ENCODE data around the gene PIAS3. TPM values are rescaled to one million over a fixed set of nuclear protein-coding genes. Genes with fewer than 3 reads are reported as not detected.

PIAS3 gene
- total RNA-seq, 1 donor = 24.6 TPM

GRCh38 chr1:145805057-145805456 is 53.8 kb downstream of the PIAS3 start:
- H3K4me3 ChIP-seq (ENCODE audit: low read depth, low read length) = no peak overlapping the region
- no peak for DNase-seq (ENCODE audit: low read depth)
- no peak for TF ChIP-seq CTCF (IDR thresholded peaks at IDR 0.05; ENCODE audit: insufficient read depth, low read length)

- no peak for DNase-seq (ENCODE audit: low read depth)
- no peak overlapping the region for H3K4me3 ChIP-seq (ENCODE audit: low read depth, low read length)
- TF ChIP-seq CTCF (IDR thresholded peaks at IDR 0.05; ENCODE audit: insufficient read depth, low read length) = no peak
Measured at GRCh38 chr1:145804235-145805045, 54.4 kb downstream of the PIAS3 start.

- DNase-seq (ENCODE audit: low read depth) = no peak
- no peak overlapping the region for H3K4me3 ChIP-seq (ENCODE audit: low read depth, low read length)
- no peak for TF ChIP-seq CTCF (IDR thresholded peaks at IDR 0.05; ENCODE audit: insufficient read depth, low read length)
Measured at GRCh38 chr1:145799806-145800205, 59.1 kb downstream of the PIAS3 start.

Small RNA genes lying within 50 kb of the gene (small RNA-seq; reads per million reads assigned to genes)
- gene MIR6736 = not detected

Other genes with a start within 250 kb of the PIAS3 start
- gene PDZK1, start 151.7 kb downstream of the PIAS3 start, total RNA-seq (ENCODE audit: low replicate concordance) = 0.54 TPM in 1 of 2 replicates, not detected in the other
- not detected in 2 replicates for gene CD160, start 139.6 kb downstream of the PIAS3 start, total RNA-seq (ENCODE audit: low replicate concordance)
- gene RNF115, start 35.0 kb downstream of the PIAS3 start, total RNA-seq (ENCODE audit: low replicate concordance) = 17.3 and 33.5 TPM in 2 replicates
- 58.6 and 163 TPM in 2 replicates for gene POLR3C, start 34.9 kb downstream of the PIAS3 start, total RNA-seq (ENCODE audit: low replicate concordance)
- 5.2 and 8.3 TPM in 2 replicates for gene NUDT17, start 13.5 kb downstream of the PIAS3 start, total RNA-seq (ENCODE audit: low replicate concordance)
- 3.2 and 3.9 TPM in 2 replicates for gene ANKRD35, start 26.8 kb upstream of the PIAS3 start, total RNA-seq (ENCODE audit: low replicate concordance)
- gene ITGA10, start 51.0 kb upstream of the PIAS3 start, total RNA-seq (ENCODE audit: low replicate concordance) = 2.0 and 28.3 TPM in 2 replicates
- 26.8 and 33.4 TPM in 2 replicates for gene PEX11B, start 59.6 kb upstream of the PIAS3 start, total RNA-seq (ENCODE audit: low replicate concordance)
- gene RBM8A, start 68.4 kb upstream of the PIAS3 start, total RNA-seq (ENCODE audit: low replicate concordance) = 111 and 583 TPM in 2 replicates
- gene LIX1L, start 98.9 kb upstream of the PIAS3 start, total RNA-seq (ENCODE audit: low replicate concordance) = 50.8 and 73.3 TPM in 2 replicates
- 0.65 and 0.99 TPM in 2 replicates for gene ANKRD34A, start 105.5 kb upstream of the PIAS3 start, total RNA-seq (ENCODE audit: low replicate concordance)
- 15.7 and 28.4 TPM in 2 replicates for gene POLR3GL, start 105.6 kb upstream of the PIAS3 start, total RNA-seq (ENCODE audit: low replicate concordance)
- 73.0 and 257 TPM in 2 replicates for gene TXNIP, start 137.5 kb upstream of the PIAS3 start, total RNA-seq (ENCODE audit: low replicate concordance)
- not detected in 2 replicates for gene HJV, start 162.7 kb upstream of the PIAS3 start, total RNA-seq (ENCODE audit: low replicate concordance)

All from fibroblast of the aortic adventitia (primary cell).